Astrocyte of the spinal cord (primary cell): Measurements from ENCODE around the gene SMCHD1.
"Not testable (repeated sequence)": the region's sequence is repeated elsewhere in the genome, so short reads cannot be mapped to it uniquely, and the experiment has no call there.

Experiments used
- DNase-seq: peaks from one replicate; pipeline ENCODE4 v3.0.0; 2011; ENCODE audit warnings: low read depth, low spot score
- H3K4me3 ChIP-seq: 2 replicates; pipeline ENCODE4 v1.5.1; 2011; ENCODE audit warnings: low read depth, mild to moderate bottlenecking, low read length, moderate library complexity
- in situ Hi-C: cut with HindIII; loops from 2 replicates; pipeline ENCODE4 v1.10.0; 2017; ENCODE audit warnings: low sequenced_read_pairs
- TF ChIP-seq, protein P1 (sequence below): IDR thresholded peaks from 2 replicates; pipeline ENCODE4 v1.5.1; 2012; ENCODE audit warnings: low read depth, mild to moderate bottlenecking, low read length, inconsistent platforms

SMCHD1 gene

DNA sequence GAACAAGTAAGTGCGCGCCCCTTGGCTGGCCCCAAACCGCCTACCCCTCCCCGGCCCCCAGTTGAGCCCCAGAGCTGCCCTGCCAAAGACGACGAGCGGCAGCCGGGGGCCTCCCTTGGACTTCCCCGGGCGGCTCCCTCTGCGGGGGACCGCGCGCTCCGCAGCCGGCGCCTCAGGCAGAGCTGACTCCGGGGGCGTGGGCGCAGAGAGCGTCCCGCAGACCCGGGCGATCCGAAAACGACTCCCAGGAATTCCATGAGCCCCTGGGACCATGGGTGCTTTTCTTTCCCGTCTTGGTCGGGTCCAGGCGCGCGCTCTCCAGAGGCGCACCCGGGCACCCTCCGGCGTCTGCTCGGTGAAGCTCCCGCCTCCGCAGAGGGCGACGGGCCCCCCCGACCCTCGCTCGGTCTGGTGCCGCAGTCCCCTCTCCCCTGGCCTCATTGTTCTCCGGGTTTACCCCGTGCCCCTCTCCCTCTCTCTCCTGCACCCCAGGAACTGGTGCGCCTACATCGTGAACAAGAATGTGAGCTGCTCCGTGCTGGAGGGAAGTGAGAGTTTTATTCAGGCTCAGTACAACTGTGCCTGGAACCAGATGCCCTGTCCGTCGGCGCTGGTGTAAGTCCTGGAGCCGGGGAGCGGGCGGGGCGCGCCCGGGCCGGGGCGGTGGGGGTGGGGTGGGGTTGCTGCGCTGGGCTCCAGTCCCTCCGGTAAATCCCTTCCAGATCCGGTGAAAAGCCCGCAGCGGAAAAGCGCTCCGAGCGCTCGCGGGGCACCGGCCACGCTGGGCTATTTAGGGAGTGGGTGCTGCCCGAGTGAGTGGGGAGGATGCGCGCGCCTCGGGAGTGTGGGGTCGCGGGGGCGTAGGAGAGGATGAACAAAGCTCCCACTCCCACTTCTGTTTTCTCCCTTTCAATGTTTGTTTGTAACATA lies 192.1 kb downstream of the SMCHD1 start:
- DNase-seq = peak; percentile 51
- TF ChIP-seq, protein P1, sequence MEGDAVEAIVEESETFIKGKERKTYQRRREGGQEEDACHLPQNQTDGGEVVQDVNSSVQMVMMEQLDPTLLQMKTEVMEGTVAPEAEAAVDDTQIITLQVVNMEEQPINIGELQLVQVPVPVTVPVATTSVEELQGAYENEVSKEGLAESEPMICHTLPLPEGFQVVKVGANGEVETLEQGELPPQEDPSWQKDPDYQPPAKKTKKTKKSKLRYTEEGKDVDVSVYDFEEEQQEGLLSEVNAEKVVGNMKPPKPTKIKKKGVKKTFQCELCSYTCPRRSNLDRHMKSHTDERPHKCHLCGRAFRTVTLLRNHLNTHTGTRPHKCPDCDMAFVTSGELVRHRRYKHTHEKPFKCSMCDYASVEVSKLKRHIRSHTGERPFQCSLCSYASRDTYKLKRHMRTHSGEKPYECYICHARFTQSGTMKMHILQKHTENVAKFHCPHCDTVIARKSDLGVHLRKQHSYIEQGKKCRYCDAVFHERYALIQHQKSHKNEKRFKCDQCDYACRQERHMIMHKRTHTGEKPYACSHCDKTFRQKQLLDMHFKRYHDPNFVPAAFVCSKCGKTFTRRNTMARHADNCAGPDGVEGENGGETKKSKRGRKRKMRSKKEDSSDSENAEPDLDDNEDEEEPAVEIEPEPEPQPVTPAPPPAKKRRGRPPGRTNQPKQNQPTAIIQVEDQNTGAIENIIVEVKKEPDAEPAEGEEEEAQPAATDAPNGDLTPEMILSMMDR = no peak
- peak overlapping the region; percentile 50 for H3K4me3 ChIP-seq
- in situ Hi-C loops = no loop called here

DNA sequence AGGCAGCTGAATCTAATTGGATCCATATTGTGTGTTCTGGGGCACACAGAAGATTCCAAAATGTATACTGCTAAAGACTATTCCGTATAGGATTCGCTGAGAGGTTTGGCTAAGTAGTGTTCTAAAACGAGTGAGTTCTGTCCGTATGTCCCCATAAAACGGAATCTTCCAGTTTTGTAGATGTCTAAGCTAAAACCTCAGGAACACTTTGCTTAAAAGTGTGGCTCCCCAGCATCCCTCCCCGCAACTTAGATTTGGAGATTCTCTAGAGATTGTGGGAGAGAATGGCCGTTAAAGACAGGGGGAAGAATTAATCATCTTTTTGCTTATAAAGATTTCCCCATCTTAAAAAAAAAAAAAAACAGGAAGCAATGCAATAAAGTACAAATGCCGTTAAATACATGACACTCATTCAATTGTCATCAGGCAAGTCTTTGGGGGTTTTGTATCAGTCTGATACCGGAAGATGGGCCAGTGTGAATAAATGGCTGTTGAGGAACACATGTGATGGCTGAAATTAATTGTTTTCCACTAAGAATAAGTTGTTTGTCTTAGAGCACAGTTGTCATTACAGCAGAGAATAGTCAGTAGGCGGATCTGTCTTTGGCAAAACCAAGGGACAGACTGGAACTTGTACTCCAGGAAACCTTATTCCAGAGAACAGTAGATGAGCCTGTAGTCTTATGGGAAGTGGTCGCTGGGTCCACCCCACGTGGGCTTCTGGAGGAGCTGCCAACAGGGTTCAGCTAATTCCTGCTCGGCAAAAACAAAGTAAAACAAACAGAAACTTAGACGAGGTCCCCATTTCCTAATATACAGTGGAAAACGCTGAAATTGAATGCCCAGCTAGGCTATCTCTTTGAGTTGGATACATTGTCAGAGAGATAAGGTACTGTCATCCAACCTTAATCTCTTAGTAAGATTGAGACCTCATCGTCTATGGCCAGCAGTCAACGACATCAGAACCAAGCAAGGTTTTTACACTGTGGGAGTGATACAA lies 193.0 kb downstream of the SMCHD1 start:
- TF ChIP-seq, protein P1 = no peak
- peak; percentile 9 for DNase-seq
- in situ Hi-C loops = no loop called here
- peak overlapping the region; percentile 50 for H3K4me3 ChIP-seq

DNA sequence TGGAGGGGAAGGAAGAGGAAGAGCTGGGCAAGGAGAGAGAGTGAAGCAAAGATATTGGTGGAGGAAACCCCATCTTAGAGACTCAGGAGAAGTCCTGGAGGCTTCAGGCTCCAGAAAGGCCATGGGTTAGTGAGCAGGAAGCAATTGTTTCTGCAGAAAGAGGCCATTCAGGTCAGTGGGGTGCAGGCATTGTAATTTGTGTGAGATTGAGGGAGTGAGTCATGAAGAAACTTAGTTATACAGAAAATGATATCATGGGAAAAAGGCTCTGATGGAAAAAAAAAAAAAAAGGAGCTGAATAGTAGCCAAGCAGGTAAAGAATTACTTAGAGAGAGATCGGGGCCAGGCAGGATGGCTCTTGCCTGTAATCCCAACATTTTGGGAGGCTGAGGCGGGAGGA lies 195.3 kb downstream of the SMCHD1 start:
- TF ChIP-seq, protein P1 = no peak
- DNase-seq = no peak
- H3K4me3 ChIP-seq = no peak overlapping the region
- in situ Hi-C loops = no loop called here

DNA sequence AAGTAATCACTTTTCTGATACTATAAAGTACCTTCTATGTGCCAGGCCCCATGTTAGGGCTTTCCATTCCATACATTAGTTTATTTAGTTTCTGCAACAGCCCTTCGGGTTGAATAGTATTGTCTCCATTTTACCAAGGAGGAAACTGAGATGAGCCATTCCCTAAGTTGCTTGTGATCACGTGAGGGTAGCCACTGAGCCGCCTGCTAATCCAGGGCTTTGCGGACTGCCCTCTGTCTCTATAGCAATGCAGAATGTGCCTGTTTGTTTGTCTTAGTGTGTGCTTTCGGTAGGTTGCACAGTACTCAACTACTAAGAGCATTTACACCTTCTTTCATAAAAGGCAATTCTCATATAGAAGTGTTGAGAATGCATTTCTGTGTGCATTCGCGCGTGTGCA lies 196.2 kb downstream of the SMCHD1 start:
- no peak overlapping the region for H3K4me3 ChIP-seq
- TF ChIP-seq, protein P1 = no peak
- DNase-seq = no peak
- in situ Hi-C loops = no loop called here

DNA sequence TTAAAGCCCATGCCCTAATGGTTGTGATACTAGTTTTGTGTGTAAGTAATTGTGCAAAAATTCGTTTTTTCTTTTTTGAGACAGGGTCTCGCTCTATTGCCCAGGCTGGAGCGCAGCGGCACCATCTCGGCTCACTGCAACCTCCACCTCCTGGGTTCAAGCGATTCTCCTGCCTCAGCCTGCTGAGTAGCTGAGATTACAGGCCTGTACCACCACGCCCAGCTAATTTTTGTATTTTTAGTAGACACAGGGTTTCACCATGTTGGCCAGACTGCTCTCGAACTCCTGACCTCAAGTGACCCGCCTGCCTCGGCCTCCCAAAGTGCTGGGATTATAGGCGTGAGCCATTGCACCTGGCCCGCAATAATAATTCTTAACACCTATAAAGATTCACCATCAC lies 196.9 kb downstream of the SMCHD1 start:
- in situ Hi-C loops, H3K4me3 ChIP-seq, DNase-seq: not testable (repeated sequence)

DNA sequence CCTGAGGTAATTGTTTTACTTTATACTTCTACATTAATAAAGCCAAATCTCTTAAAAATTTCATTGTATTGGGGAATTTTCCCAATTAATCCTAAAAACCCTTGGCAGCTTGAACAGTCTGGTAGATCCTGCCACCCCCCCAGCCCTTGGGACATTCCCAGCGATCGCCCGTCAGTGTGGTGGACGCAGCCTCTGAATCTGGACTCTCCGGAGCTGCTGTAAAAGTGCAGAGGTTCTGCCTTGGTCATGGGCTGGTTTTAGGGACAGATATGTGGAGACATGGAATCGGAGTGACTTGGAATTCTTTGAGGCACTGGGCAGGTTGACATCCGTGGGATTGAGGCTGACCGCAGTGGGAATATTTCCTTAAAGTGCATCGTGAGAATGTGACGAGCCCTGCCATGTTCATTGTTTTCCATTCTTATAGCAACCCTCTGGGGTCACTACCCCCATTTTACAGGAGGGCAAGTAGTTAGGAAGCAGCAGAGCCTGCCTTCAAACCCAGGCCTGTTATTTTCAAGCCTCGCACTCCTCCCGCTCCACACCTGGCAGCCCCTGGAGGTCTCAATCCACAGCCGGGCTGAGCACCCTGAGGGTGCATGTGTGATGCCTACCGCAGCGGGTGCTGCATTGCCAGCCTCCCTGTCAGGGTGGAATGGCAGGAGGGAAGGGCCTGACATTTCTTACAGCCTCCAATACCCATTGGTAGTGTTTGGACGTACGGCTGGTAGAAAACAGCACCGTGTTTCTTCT lies 197.8 kb downstream of the SMCHD1 start:
- in situ Hi-C loops = no loop called here
- no peak for DNase-seq
- TF ChIP-seq, protein P1 = no peak
- no peak overlapping the region for H3K4me3 ChIP-seq
